Measurements from ENCODE around the gene GLIS1. TPM values are rescaled to one million over a fixed set of nuclear protein-coding genes. Genes with fewer than 3 reads are reported as not detected.

Gene GLIS1
- total RNA-seq, 1 experiment from 2014 or later: 0.13 TPM

GRCh38 chr1:53669621-53670191, 69.3 kb downstream of the GLIS1 start:
- H3K27ac ChIP-seq (ENCODE audit: low read depth, low read length, poor library complexity, severe bottlenecking): no peak overlapping the region
- no peaks in the 10 kb centered on the region for H3K4me1 ChIP-seq (ENCODE audit: insufficient read depth, low read length, poor library complexity, severe bottlenecking)
- ChIA-PET CTCF (no interaction called here), POLR2A (ENCODE audit: low non-redundant PET) (no interaction called here)
- DNase-seq (ENCODE audit: low spot score): no peak
- BruUV-seq (replicated peaks): no TSS peak
- TF ChIP-seq CTCF (conservative IDR thresholded peaks at IDR 0.05; ENCODE audit: low read depth, low read length) (no peak), EZH2 (IDR thresholded peaks at IDR 0.05; ENCODE audit: borderline replicate concordance, low read depth, low read length, poor library complexity, severe bottlenecking) (no peak)
- no peaks in the 10 kb centered on the region for H3K36me3 ChIP-seq (ENCODE audit: insufficient read depth, low read length, poor library complexity, severe bottlenecking)
- H3K9me3 ChIP-seq (ENCODE audit: low read depth, low read length, poor library complexity, severe bottlenecking): no peaks in the 10 kb centered on the region
- no peaks in the 10 kb centered on the region for H3K27me3 ChIP-seq (replicated peaks; ENCODE audit: insufficient read depth, low read depth, low read length, poor library complexity)
- intact Hi-C loops (cut with micrococcal nuclease; ENCODE audit: unreplicated experiment): no loop called here
- no peak overlapping the region for H3K4me3 ChIP-seq (ENCODE audit: low read depth, low read length, poor library complexity, severe bottlenecking)

GRCh38 chr1:53666566-53666965, 72.4 kb downstream of the GLIS1 start:
- POLR2A ChIA-PET (ENCODE audit: low non-redundant PET): no interaction called here
- intact Hi-C loops (cut with micrococcal nuclease; ENCODE audit: unreplicated experiment): no loop called here
- TF ChIP-seq EZH2 (IDR thresholded peaks at IDR 0.05; ENCODE audit: borderline replicate concordance, low read depth, low read length, poor library complexity, severe bottlenecking) (no peak), CTCF (conservative IDR thresholded peaks at IDR 0.05; ENCODE audit: low read depth, low read length) (no peak)
- DNase-seq (ENCODE audit: low spot score): no peak
- Histone ChIP-seq H3K27ac (ENCODE audit: low read depth, low read length, poor library complexity, severe bottlenecking) (no peak overlapping the region), H3K27me3 (replicated peaks; ENCODE audit: insufficient read depth, low read depth, low read length, poor library complexity) (no peaks in the 10 kb centered on the region), H3K4me3 (ENCODE audit: low read depth, low read length, poor library complexity, severe bottlenecking) (no peak overlapping the region), H3K4me1 (ENCODE audit: insufficient read depth, low read length, poor library complexity, severe bottlenecking) (no peaks in the 10 kb centered on the region), H3K36me3 (ENCODE audit: insufficient read depth, low read length, poor library complexity, severe bottlenecking) (no peaks in the 10 kb centered on the region), H3K9me3 (ENCODE audit: low read depth, low read length, poor library complexity, severe bottlenecking) (no peaks in the 10 kb centered on the region)
- CTCF ChIA-PET: no interaction called here
- BruUV-seq (replicated peaks): no TSS peak

- H3K4me3 ChIP-seq (ENCODE audit: low read depth, low read length, poor library complexity, severe bottlenecking): no peak overlapping the region
- H3K27ac ChIP-seq (ENCODE audit: low read depth, low read length, poor library complexity, severe bottlenecking): no peak overlapping the region
- no peaks in the 10 kb centered on the region for H3K9me3 ChIP-seq (ENCODE audit: low read depth, low read length, poor library complexity, severe bottlenecking)
- H3K36me3 ChIP-seq (ENCODE audit: insufficient read depth, low read length, poor library complexity, severe bottlenecking): no peaks in the 10 kb centered on the region
- BruUV-seq (replicated peaks): no TSS peak
- H3K4me1 ChIP-seq (ENCODE audit: insufficient read depth, low read length, poor library complexity, severe bottlenecking): no peaks in the 10 kb centered on the region
- TF ChIP-seq EZH2 (IDR thresholded peaks at IDR 0.05; ENCODE audit: borderline replicate concordance, low read depth, low read length, poor library complexity, severe bottlenecking): no peak
- CTCF ChIA-PET: no interaction called here
- POLR2A ChIA-PET (ENCODE audit: low non-redundant PET): no interaction called here
- DNase-seq (ENCODE audit: low spot score): no peak
- H3K27me3 ChIP-seq (replicated peaks; ENCODE audit: insufficient read depth, low read depth, low read length, poor library complexity): no peaks in the 10 kb centered on the region
- intact Hi-C loops (cut with micrococcal nuclease; ENCODE audit: unreplicated experiment): no loop called here
Measured at GRCh38 chr1:53665996-53666395, 73.0 kb downstream of the GLIS1 start.

All from A673 (cell line).